Cardiac fibroblast (primary cell): ENCODE measurements around the gene NUP62.

ENCODE experiments used
- DNase-seq, 2 donors: peaks; one replicate each; pipeline versions ENCODE4 v3.0.0 to v3.0.0-alpha.2; 2010; ENCODE audit warnings: low read depth in 2 of 2
- H3K4me3 ChIP-seq, 2 donors: replicated peaks in 1 of 2; 1 replicate in 1 of 2; 2 replicates in 1 of 2; pipeline ENCODE4 v1.5.1; 2011; ENCODE audit warnings: low read depth in 2 of 2, low read length in 2 of 2, mild to moderate bottlenecking in 2 of 2, moderate library complexity in 1 of 2
- TF ChIP-seq, protein P1 (sequence below): IDR thresholded peaks from one replicate; pipeline ENCODE4 v1.5.1; 2011; ENCODE audit warnings: low read depth, mild to moderate bottlenecking, low read length, inconsistent platforms

Gene NUP62

DNA sequence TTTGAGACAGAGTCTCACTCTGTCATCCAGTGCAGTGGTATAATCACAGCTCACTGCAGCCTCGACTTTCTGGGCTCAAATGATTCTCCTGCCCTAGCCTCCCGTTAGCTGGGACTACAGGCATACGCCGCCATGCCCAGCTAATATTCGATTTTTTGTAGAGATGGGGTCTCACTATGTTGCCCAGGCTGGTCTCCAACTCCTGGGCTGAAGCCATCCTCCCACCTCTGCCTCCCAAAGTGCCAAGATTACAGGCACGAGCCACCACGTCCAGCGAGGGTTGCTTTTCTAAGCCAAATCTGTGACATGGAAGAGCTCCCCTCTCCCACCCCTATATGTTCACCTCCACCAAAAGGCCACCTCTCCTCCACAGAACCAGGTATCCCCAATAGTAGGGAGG lies 11.2 kb downstream of the NUP62 start:
- H3K4me3 ChIP-seq, result no peak overlapping the region
- no peak for DNase-seq
- TF ChIP-seq, protein P1, sequence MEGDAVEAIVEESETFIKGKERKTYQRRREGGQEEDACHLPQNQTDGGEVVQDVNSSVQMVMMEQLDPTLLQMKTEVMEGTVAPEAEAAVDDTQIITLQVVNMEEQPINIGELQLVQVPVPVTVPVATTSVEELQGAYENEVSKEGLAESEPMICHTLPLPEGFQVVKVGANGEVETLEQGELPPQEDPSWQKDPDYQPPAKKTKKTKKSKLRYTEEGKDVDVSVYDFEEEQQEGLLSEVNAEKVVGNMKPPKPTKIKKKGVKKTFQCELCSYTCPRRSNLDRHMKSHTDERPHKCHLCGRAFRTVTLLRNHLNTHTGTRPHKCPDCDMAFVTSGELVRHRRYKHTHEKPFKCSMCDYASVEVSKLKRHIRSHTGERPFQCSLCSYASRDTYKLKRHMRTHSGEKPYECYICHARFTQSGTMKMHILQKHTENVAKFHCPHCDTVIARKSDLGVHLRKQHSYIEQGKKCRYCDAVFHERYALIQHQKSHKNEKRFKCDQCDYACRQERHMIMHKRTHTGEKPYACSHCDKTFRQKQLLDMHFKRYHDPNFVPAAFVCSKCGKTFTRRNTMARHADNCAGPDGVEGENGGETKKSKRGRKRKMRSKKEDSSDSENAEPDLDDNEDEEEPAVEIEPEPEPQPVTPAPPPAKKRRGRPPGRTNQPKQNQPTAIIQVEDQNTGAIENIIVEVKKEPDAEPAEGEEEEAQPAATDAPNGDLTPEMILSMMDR, result no peak

DNA sequence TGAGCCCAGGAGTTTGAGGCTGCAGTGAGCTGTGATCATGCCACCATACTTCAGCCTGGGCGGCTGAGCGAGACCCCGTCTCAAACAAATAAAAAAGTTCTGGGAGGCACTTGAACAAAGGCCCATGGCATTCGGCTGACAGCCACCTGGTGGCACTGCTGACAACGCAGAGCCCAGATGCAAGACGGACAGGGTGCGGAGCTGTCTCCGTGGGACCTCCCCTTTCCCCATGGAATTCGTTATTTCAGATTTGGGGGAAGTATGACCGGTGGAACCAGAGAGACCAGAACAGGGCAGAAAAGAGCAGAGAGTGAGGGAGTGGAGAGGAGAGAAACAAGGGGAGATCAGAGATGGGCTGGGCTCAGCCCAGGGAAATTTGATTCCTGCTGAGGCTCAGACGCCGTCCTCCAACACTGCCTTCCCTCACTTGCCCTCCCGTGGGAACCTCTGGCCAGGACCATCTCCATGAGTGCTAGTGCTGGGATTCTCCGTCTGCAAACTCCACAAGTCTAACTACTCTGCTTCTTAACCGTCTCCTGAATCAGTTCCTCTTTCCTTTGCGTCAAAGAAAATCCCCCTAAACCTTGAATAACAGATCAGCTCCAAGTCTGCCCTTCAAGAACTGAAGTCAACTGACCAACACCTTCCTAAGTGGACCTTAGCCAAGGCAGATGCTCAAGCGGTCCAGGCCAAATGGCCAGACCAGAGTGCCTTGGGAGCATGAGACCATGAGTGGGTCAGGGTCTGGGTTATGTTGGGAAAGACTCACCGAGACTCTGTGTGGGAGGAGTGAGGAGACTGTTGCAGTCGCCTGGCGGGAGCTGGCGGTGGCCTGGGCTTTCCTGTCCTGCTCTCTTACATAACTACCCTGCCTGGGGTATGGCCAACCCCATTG lies 12.2 kb downstream of the NUP62 start:
- H3K4me3 ChIP-seq, result no peak overlapping the region
- no peak for DNase-seq
- TF ChIP-seq, protein P1, result peak; percentile 3

DNA sequence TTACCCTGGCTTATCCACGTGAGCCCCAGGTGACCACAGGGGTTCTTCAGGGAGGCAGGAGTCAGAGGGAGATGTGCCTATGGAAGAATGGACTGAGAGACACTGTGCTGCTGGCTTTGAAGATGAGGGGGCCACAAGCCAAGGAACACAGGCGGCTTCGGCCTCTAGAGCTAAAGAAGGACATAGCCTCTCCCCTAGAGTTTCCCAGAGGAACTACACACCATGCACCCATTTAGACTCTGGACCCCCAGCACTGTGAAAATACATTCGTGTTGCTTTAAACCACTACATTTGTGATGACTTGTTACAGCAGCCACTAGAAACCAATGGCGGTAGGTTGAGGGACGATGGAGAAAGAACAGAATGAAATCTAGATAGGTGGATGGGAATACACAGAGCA lies 14.0 kb downstream of the NUP62 start:
- no peak for DNase-seq
- TF ChIP-seq, protein P1, result peak; percentile 29
- no peak overlapping the region for H3K4me3 ChIP-seq

DNA sequence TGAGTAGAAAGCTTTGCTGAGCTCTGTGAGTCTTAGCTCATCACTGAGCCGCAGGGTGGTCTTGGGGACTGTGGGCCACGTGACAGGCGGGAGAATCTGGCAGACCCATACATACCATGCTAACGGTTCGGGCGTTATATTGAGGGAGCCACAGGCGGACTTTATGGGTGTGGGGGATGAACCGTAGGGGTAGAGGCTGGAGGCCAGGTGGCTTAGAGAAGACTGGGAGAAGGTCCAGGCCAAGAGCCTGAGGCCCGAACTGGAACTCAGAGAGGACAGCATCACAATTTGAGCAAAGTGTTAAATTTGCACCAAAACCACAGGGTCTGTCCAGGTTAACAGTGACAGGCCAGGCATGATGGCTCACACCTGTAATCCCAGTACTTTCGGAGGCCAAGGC lies 15.6 kb downstream of the NUP62 start:
- TF ChIP-seq, protein P1, result no peak
- H3K4me3 ChIP-seq, result no peak overlapping the region
- DNase-seq, result no peak

DNA sequence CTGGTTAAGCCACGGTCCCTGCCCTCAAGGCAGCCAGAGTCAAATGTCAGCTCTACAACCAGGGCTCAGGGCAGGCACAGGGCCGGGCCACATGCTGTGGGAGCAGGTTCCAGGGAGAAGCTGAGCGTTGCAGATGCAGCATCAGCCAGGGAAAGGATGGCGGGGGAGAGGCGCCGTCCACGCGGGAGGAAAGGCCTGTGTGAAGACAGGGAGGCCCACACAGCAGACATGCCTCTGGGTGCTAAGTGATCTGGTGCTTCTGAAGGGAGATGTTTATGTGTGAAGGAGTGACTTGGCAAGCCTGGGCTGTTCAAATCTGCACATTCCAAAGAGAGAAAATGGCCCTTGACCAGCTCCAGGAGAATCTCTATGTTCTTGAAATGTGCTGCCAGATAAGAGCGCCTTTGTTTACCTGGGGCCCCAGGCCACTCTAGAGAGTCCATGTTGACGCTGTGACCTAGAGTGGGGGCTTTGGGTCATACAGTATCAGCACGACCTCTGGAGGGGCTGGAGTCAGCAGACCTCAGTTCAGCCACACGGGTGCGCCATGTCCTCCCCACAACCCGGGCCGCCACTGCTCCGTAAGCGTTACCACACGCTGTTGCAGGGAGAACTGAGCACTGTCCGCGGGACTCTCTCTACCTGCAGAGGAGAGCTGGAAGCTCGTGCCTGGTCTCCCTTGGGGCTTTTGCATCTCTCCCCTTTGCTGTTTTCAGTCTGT lies 16.2 kb downstream of the NUP62 start:
- DNase-seq, result no peak
- H3K4me3 ChIP-seq, result no peak overlapping the region
- TF ChIP-seq, protein P1, result no peak

DNA sequence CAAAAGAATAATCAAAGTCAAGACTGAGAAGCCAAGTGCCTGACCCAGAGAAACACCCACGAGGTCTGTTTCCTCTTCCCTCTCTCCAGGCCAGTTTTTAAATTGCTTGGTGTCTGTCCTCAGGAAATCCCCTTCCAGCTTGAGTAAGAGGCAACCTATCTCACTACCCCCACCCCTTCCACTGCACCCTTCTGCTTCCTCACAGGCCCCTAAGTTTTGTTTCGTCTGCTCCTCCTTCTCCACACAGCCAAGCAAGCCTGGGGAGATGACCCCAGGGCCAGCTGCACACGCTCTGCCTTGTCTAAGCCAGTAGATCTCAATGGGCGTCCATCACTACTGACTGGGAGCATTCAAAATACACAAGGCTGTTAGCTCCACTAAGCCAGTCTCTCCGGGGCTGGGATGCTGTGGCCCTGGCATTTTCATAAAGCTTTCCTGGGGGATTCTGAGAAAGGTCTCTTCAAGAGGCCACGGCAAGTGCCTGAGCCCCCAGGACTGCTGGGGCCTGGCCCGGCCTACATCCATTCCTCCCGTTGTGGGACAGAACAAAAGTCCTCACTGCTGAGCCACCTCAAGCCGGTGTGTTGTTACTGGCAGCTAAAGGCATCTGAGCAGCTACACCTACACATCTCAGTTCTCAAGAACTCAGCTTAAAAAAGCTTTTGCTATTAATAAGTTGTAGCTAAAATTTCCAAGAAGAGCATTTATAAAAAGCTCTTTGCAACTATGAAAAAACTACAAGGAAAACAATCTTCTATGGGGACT lies 17.7 kb downstream of the NUP62 start:
- TF ChIP-seq, protein P1, result no peak
- peak in 1 of 2 donors; percentile 20 for DNase-seq
- no peak overlapping the region for H3K4me3 ChIP-seq
